ENCODE results near the gene BTBD18.
A peak's percentile ranks its signal among the peaks of the same experiment; 100 is the strongest.
"Not testable (repeated sequence)": the region's sequence is repeated elsewhere in the genome, so short reads cannot be mapped to it uniquely, and the experiment has no call there.

The BTBD18 gene

DNA sequence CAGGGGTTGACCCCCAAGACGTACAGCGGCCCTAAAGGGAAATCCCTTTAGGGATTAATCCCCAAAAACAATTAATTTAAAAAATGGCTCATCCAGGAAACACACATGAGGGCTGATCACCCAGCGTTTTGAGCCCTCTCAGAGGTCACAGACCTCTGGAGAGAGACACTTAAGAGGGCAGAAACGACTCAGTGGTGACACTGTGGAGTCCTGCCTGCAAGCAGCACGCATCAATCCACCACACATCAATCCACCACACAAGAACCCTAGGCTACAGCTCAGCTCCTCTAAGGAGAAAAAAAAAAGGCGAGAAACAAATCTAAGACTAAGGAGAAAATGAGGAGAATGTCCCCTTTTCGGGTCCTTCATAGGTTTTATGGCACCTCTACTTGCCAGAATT, 22.8 kb downstream of the BTBD18 start:
- DNase-seq, result no peak

DNA sequence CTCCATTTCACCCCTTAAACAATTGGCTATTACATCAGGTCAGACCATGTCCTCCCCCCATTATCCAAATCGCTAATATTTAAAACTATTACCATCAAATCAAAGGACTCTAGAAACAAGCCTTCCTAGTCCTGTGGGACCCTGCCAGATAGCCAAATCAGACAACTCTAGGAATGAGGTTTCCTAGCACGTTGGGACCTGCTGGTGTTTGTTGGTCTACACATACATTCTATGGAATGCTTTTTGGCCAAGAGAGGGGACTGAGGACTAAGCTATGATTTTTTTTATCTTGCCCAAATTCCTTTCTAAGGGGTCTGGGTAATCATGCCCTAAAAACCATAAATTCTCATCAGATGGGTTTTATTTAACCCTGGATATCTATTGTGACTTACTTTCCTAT, 24.4 kb downstream of the BTBD18 start:
- DNase-seq, result no peak

DNA sequence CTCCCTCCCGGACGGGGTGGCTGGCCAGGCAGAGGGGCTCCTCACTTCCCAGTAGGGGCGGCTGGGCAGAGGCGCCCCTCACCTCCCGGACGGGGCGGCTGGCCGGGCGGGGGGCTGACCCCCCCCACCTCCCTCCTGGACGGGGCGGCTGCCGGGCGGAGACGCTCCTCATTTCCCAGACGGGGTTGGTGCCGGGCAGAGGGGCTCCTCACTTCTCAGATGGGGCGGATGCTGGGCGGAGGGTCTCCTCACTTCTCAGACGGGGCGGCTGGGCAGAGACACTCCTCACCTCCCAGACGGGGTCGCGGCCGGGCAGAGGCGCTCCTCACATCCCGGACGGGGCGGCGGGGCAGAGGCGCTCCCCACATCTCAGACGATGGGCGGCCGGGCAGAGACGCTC, 34.9 kb downstream of the BTBD18 start:
- DNase-seq, result not testable (repeated sequence)

DNA sequence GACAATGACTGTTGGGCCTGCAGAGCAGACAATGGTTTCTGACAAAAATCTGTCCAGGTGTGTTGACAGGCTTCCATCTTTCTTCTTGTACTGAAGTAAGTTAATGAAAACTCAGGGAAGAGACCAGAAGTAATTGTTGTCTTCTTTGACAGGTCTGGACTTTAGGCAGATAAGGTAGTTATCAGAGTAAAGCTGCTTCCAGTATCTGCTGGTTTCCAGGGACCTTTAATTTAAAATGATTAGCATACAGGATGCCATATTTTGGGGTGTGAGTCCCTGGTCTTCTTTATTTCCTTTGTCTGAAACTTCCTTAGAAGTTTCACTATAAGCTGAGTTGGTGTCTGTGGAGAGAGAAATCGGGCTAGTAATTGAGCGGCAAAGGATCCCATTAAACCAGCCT, 37.8 kb downstream of the BTBD18 start:
- DNase-seq, result no peak

DNA sequence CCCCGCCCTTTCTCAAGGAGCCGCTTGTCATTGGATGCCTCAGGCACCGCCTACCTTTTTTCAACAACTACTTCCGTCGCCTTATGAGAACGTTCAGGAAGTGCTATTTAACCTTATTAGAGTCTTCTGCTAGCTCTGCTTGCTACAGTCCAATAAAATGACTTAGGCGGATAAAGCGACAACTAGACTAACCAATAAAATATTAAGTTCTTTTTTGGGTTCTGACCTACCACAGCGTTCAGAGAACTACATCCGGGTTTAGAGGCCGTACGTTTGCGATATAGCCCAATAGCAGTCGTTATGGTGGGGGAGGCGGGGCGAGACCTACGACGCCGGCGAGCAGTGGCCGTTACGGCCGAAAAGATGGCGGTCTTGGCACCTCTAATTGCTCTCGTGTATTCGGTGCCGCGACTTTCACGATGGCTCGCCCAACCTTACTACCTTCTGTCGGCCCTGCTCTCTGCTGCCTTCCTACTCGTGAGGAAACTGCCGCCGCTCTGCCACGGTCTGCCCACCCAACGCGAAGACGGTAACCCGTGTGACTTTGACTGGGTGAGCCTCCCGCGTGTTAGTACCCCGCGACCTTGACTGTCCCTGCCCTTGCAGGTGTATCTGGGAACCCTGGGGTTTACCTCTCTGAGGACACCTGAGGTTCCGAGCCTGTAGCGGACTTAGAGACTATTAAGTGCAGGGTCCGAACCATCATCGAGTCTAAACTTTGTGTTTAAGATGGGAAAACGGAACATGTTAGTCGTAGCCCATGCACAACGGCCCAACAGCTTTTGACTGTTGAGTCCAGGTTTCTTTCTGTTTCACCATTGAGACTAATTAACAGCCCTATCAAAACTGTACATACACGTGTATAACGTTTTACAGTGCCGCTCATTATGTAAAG, 39.1 kb downstream of the BTBD18 start, which contains the start of gene TMX2:
TSS of gene TMX2 (plus strand) at position 338 of the 895 bp plus-strand sequence. CDS start at position 364, 26 bp downstream.
- DNase-seq, result peak; percentile 96

DNA sequence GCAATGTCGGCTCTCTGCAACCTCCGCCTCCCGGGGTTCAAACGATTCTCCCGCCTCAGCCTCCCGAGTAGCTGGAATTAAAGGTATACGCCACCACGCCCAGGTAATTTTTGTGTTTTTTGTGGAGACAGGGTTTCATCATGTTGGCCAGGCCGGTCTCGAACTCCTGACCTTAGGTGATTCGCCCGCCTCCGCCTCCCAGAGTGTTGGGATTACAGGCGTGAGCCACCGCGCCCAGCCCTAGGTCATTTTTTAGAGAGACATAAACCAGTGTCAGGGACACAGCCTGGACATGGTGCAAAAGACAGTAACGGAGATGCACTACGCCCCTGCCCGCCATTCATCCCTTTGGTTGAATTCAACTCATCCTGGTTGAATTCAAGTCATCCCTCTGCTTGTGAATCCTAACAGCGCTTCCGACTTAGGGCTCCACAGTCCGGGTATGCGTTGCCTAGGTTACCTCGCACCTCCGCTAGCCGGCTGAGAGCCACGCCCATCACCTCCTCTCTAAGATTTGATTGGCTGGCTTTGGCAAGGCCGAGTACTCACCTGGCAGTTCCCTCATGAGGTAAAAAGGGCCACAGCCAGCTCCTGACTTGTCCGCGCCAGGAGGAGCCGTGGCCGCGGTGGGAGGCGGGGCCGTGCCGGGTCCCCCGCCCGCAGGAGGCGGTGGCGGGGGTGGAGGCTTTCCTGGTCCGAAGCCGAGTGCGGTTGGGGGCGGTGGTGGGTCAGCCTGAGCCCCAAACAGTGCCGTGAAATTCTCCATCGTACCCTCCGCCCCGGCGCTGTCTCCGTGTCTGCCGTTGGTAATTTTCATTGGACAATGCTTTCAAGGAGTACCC, 40.0 kb downstream of the BTBD18 start, which contains the start of gene MED19:
TSS of gene MED19 (minus strand) at position 802 of the 842 bp plus-strand sequence. CDS start at position 766, 36 bp downstream.
- peak; percentile 91 for DNase-seq

DNA sequence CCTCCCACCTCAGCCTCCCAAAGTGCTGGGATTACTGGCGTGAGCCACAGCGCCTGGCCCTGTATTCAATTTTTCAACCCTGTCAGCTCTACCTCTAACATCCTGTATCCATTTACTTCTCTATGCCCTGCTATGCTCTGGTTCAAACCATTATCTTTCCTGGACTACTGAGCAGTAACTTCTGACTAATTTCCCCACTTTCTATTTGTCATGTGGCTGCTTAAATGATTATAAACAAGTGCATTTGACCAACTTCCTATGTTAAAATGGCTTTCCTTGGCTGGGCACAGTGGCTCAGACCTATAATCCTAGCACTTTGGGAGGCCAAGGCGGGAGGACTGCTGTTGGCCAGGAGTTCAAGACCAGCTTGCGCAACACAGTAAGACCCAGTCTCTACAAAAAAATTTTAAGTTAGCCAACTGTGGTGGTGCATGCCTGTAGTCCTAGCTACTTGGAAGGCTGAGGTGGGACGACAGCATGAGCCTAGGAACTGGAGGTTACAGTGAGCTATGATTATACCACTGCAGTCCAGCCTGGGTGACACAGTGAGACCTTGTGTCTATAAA, 41.7 kb downstream of the BTBD18 start:
- DNase-seq, result no peak

DNA sequence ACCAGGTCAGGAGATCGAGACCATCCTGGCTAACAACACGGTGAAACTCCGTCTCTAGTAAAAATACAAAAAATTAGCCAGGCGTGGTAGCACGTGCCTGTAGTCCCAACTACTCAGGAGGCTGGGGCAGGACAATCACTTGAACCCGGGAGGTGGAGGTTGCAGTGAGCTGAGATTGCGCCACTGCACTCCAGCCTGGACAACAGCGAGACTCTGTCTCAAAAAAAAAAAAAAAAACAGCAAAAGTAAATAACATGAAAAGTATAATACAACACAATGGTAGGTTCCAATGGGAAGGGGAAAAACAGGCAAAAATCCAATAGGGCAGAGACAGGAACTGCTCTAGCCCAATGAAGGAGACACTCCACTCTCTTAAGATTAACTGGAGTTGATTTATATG, 46.2 kb downstream of the BTBD18 start:
- DNase-seq, result not testable (repeated sequence)

DNA sequence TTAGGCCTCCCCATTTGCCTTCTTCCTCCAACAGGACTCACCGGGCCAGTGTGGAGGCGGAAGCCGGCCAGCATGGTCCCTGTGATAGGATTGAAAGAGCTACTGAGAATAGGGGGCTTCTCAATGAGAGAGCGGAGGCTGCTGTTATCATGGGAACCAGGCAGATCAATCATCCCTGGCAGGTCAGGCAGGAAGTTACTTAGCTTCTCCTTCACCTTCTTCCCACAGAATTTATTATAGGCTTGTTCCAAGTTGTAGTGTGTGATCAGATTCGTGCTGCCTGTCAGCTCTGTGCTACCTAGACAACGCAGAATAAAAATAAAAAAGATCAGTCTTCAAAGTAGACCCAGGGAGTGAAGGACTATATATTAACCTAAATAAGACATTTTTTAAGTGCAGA, 46.7 kb downstream of the BTBD18 start:
- DNase-seq, result no peak

DNA sequence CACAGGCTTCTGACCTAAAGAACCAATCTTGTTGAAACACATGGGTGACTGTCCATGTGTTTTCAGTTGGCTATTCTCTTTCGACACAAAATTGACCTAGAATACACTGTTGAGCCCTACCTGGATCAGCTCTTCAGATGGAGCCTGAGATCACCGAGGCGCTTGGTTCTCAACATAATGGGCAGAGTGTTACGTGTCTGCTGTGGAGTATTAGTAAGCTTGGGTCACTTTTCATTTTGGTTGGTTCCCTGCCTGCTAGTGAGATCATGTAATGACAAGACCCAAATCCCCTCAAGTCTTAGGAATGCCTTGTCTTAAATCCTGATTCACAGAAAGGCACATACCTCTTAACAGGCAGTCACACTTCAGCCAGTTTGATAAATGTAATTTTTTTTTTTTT, 48.3 kb downstream of the BTBD18 start:
- DNase-seq, result no peak

DNA sequence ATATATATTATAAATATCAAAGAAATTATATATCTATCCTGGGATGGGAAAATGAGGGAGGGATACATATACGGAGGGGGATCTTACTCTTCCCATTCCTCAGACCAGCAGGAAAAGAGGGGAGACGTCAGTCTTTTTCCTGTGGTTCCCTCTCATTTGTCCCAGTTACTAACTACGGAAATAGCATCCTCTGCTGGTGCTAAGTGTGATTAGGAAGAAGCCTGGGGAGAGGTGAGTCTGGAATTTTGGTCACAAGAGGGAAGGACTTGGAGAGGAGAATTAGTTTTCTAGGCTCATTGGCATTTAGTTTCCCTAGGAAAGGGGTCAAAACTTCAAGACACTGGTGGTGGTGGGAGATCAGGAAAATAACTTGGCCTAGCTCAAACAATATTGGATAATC, 51.2 kb downstream of the BTBD18 start:
- no peak for DNase-seq

DNA sequence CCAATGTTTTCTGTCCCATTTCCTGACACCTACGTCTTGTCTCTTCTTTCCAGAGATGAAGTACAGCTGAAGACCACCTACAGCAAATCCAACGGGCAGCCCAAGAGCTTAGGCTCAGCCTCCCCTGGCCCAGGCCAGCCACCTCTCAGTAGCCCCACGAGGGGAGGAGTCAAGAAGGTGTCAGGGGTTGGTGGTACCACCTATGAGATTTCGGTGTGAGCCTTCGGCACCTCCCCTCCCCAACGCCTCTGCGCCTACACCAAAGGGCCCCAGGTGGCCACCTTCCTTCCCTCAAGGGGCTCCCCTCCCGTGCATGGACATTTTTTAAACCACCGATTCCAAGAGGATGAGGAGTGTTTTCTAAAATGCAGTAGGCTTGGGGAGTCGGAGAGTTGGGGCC, 51.8 kb downstream of the BTBD18 start:
- DNase-seq, result no peak

DNA sequence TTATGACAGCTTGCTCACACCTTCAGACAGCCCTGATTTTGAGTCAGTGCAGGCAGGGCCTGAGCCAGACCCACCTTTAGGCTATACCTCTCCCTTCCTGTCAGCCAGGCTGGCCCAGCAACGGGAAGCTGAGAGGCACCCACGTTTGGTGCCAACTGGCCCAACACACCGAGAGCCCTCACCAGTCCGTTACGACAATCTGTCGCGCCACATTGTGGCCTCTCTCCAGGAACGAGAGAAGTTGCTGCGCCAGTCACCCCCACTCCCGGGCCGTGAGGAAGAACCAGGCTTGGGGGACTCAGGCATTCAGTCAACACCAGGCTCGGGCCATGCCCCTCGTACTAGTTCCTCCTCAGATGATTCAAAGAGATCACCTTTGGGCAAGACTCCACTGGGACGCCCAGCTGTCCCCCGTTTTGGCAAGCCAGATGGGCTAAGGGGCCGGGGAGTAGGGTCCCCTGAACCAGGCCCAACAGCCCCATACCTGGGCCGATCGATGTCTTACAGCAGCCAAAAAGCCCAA, 52.7 kb downstream of the BTBD18 start:
- DNase-seq, result no peak

Data from activated effector memory CD4-positive, alpha-beta T cell treated with anti-CD3 and anti-CD28 coated beads, Interleukin-2, amount 50 U/mL, for 16 hours (primary cell).